Mucosa of descending colon (tissue), 3 donors: Measurements from ENCODE around the gene LZIC. TPM values are rescaled to one million over a fixed set of nuclear protein-coding genes. Genes with fewer than 3 reads are reported as not detected.

Source experiments
- ATAC-seq: fragments of 200-7000 bp; cut with Tn5 transposase; one replicate; pipeline ENCODE4 v1.9.1; 2020; ENCODE audit warnings: mild to moderate bottlenecking, moderate library complexity
- DNase-seq, 3 donors: peaks; one replicate each; pipeline ENCODE4 v3.0.0-alpha.2; 2020
- H3K36me3 ChIP-seq: fragments of 200-600 bp; one replicate; pipeline ENCODE4 v1.8.0; 2021; ENCODE audit warnings: low read depth, mild to moderate bottlenecking
- H3K4me1 ChIP-seq: fragments of 200-600 bp; one replicate; pipeline ENCODE4 v1.8.0; 2021; ENCODE audit warnings: low read depth, mild to moderate bottlenecking
- H3K4me3 ChIP-seq: fragments of 200-600 bp; one replicate; pipeline ENCODE4 v1.8.0; 2021; ENCODE audit warnings: mild to moderate bottlenecking
- H3K9me3 ChIP-seq: fragments of 200-600 bp; one replicate; pipeline ENCODE4 v1.8.0; 2021; ENCODE audit warnings: mild to moderate bottlenecking
- CTCF ChIP-seq: fragments of 200-600 bp; IDR thresholded peaks from one replicate; pipeline ENCODE4 v1.8.0; 2022; ENCODE audit warnings: antibody characterized with exemption, mild to moderate bottlenecking
- intact Hi-C, 2 donors: fragments of 100-400 bp; cut with DNase I in 1 of 2; cut with micrococcal nuclease in 1 of 2; formaldehyde crosslinking; loops; one replicate each; pipeline versions ENCODE4 v1.11.0 to v1.11.1; 2022; cut with DNase I, micrococcal nuclease
- total RNA-seq, 3 donors: library from RNA; stranded (reverse); fragmentation: NEBNext Ultra II Directional in 2 of 3; extraction: Animal tissue kit (Norgen Biotek cat#: 25700) in 2 of 3; gene quantifications; one replicate each; pipeline versions ENCODE4 v1.2.1 to v1.2.4, GENCODE V29; 2021 to 2023
- donor health status: DM: no; HTN: no; CAD: no; lungs with moderate emphysema.
- donor health status: DM: no; HTN: no; CAD: no.
- donor health status: DM: no; HTN: yes; CAD: no.

The LZIC gene
- total RNA-seq, 3 donors from 2014 or later, result 36.3 to 43.7 (median 39.9) TPM

- intact Hi-C loops, result no loop called here
- no peak overlapping the region for H3K4me3 ChIP-seq
- H3K36me3 ChIP-seq, result no peaks in the 10 kb centered on the region
- ATAC-seq (no peak), DNase-seq (no peak)
- TF ChIP-seq CTCF, result no peak
- H3K4me1 ChIP-seq, result peaks cover 32% of the 10 kb centered on the region
- no peaks in the 10 kb centered on the region for H3K9me3 ChIP-seq
These were observed 38.2 kb downstream of the LZIC start for GRCh38 chr1:9905010-9905409.

- ATAC-seq, result no peak
- peaks cover 35% of the 10 kb centered on the region for H3K4me1 ChIP-seq
- H3K36me3 ChIP-seq, result no peaks in the 10 kb centered on the region
- TF ChIP-seq CTCF, result no peak
- no peak for DNase-seq
- no peaks in the 10 kb centered on the region for H3K9me3 ChIP-seq
- no peak overlapping the region for H3K4me3 ChIP-seq
- intact Hi-C loops, result no loop called here
These were observed 38.6 kb downstream of the LZIC start for GRCh38 chr1:9904596-9904995.

DNA sequence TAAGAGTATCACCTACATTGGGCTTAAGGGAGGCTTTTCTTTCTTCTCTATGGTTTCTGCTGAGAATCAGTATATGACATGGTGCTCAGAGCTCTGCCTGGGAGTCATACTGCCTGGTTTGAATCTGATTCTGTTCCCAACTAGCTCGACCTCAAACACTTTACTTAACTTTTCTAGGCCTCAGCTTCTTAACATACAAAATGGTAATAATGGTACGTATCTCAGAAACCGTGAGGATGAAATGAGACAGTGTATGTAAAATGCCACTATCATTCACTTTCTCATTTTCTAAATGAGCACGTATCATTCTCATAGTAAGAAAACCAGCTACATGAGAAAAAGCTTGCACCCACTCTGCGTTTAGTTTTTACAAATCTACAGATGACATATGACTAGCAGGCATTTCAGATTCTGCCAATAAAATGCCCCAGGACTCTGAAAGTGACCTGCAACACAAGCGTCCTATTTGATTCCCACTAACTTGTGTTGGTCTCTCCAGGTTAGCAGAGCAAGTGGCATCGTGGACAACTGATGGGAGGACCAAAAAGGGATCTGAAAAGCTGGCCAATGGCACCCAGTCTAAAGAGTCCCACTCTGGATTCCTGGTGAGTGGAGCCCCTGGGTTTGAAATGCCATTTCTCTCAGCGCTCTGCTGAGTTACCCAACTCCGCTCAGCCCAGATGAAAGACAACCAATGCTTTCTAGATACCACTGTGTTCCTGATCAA, 39.2 kb downstream of the LZIC start:
- peaks cover 34% of the 10 kb centered on the region for H3K4me1 ChIP-seq
- no peaks in the 10 kb centered on the region for H3K9me3 ChIP-seq
- DNase-seq (no peak), ATAC-seq (no peak)
- no peaks in the 10 kb centered on the region for H3K36me3 ChIP-seq
- TF ChIP-seq CTCF, result no peak
- intact Hi-C loops, result no loop called here
- no peak overlapping the region for H3K4me3 ChIP-seq

DNA sequence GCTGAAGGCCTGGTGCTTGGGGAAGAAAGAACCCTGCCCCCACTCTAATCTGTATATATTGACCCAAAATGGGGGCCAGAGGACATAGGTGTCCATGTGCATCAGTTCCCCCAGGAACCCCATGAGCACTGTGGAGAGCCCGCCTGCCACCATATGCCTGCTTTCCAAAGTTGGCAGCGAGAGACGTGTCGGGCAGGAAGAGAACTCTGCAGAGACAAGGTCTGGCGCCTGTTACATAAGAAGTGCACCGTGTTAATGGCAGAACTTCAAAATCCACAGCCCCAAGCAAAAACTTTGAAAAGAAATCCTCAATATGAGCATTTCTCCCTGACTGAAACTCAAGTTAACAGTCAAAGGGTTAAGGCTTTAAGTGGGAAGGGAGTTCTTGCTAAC, 41.1 kb downstream of the LZIC start:
- no peaks in the 10 kb centered on the region for H3K9me3 ChIP-seq
- H3K4me1 ChIP-seq, result peaks cover 21% of the 10 kb centered on the region
- no peak for TF ChIP-seq CTCF
- intact Hi-C loops, result no loop called here
- H3K4me3 ChIP-seq, result no peak overlapping the region
- H3K36me3 ChIP-seq, result no peaks in the 10 kb centered on the region
- DNase-seq (no peak), ATAC-seq (no peak)

DNA sequence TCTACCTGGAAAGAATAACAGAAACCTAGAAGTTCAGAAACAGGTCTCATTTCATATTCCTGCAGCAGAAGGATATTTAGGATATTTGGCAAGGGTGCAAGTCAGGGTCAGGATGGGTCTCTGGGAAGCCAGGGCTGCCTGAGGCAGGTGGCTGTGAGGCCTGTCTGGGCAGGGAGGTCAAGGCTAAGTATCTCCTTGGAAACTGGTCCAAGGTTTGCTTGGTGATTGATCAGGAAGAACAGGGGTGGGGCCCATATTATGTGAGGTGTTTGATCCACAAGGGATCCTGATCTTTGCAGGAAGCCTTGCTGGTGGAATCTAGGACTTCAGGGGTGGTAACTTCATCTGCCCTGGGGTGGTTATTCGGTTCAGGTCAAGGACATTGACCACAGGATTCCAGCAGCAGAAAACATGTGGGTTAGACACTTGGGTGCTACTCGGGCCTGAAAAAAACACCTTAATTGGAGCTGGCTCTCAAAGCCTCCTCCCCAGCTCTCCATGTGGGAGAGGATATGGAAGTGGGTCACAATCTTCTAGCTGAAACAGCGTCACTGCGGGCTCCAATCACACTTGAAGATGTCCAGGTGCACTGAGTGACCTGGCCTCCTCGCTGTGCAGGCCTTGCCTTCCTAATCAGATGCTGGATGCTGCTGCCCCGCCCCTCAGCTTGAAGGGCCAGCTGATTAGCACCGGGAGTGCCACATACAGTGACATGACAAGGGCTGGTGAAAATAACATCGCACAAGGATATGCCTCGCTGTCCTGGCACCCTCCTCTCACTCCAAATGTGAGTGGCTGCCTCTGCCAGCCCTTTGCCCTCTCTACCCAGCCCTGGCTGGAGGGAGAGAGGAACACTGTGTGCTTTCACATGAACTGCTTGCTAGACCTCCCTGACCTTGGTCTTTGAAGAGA, 41.8 kb downstream of the LZIC start:
- no peak for TF ChIP-seq CTCF
- Histone ChIP-seq H3K4me1 (peaks cover 21% of the 10 kb centered on the region), H3K4me3 (no peak overlapping the region), H3K36me3 (no peaks in the 10 kb centered on the region), H3K9me3 (no peaks in the 10 kb centered on the region)
- ATAC-seq (peak; percentile 59), DNase-seq (peak in 2 of 3 donors; percentile 42 to 52)
- intact Hi-C loops, result no loop called here
